ENCODE data around the gene AMY2B. TPM values are rescaled to one million over a fixed set of nuclear protein-coding genes. Genes with fewer than 3 reads are reported as not detected.

Gene AMY2B
- total RNA-seq, 1 donor from 2014 or later = 10.0 TPM

Other genes with a start within 250 kb of the AMY2B start
- 35.1 and 46.8 TPM in 2 replicates for gene RNPC3, start 45.9 kb upstream of the AMY2B start, total RNA-seq (ENCODE audit: low replicate concordance)
- not detected in 2 replicates for gene AMY2A, start 45.8 kb downstream of the AMY2B start, total RNA-seq (ENCODE audit: low replicate concordance)
- gene AMY1A, start 84.2 kb downstream of the AMY2B start, total RNA-seq (ENCODE audit: low replicate concordance) = not detected in 2 replicates
- not detected in 2 replicates for gene AMY1B, start 124.6 kb downstream of the AMY2B start, total RNA-seq (ENCODE audit: low replicate concordance)
- gene AMY1C, start 178.3 kb downstream of the AMY2B start, total RNA-seq (ENCODE audit: low replicate concordance) = not detected in 2 replicates

Measured in neural progenitor cell (in vitro differentiated cells).